ENCODE data around the gene POMT1.

The POMT1 gene

GRCh38 chr9:131483319-131484050, 19.2 kb upstream of the POMT1 start:
- TF ChIP-seq ZNF707 (tag by site-specific recombination; IDR thresholded peaks at IDR 0.05) (no peak), ZBTB7A (tag by site-specific recombination; IDR thresholded peaks at IDR 0.05; ENCODE audit: low read depth) (no peak), ZNF366 (tag by site-specific recombination; conservative IDR thresholded peaks at IDR 0.05) (no peak), ZNF76 (tag by site-specific recombination; IDR thresholded peaks at IDR 0.05; ENCODE audit: borderline replicate concordance, low read depth) (no peak), ZNF223 (tag by site-specific recombination; IDR thresholded peaks at IDR 0.05) (no peak), ZNF19 (tag by site-specific recombination; IDR thresholded peaks at IDR 0.05; ENCODE audit: low read depth) (no peak), ZNF146 (tag by site-specific recombination; IDR thresholded peaks at IDR 0.05) (no peak), EGR2 (tag by site-specific recombination; IDR thresholded peaks at IDR 0.05; ENCODE audit: low read depth) (no peak)
- TF ChIP-seq, protein P1, sequence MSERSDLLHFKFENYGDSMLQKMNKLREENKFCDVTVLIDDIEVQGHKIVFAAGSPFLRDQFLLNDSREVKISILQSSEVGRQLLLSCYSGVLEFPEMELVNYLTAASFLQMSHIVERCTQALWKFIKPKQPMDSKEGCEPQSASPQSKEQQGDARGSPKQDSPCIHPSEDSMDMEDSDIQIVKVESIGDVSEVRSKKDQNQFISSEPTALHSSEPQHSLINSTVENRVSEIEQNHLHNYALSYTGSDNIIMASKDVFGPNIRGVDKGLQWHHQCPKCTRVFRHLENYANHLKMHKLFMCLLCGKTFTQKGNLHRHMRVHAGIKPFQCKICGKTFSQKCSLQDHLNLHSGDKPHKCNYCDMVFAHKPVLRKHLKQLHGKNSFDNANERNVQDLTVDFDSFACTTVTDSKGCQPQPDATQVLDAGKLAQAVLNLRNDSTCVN (tag by site-specific recombination; optimal IDR thresholded peaks at IDR 0.05) = no peak
- no peaks in the 10 kb centered on the region for H3K4me1 ChIP-seq (ENCODE audit: control insufficient read depth, insufficient read depth, low read length)
- peaks cover 33 to 98% of the 10 kb centered on the region in 2 experiments for H3K36me3 ChIP-seq (ENCODE audit: control insufficient read depth in 2 of 2, insufficient read depth in 1 of 2, low read length in 2 of 2)
- ChIA-PET POLR2A (no interaction called here), CTCF (interaction anchor here (0.8 kb wide), 1 partner anchor 134 kb away, joined by 3 read pairs; no protein-coding TSS in a partner anchor)
- no peaks in the 10 kb centered on the region for H3K9me3 ChIP-seq (ENCODE audit: control insufficient read depth, insufficient read depth, low read depth, low read length)
- no peak overlapping the region for H3K27ac ChIP-seq (ENCODE audit: extremely low read depth, low read depth, low read length)
- H3K4me3 ChIP-seq (ENCODE audit: low read depth, low read length) = no peak overlapping the region

- Histone ChIP-seq H3K4me3 (ENCODE audit: low read depth, low read length) (no peak overlapping the region), H3K4me1 (ENCODE audit: control insufficient read depth, insufficient read depth, low read length) (no peaks in the 10 kb centered on the region), H3K9me3 (ENCODE audit: control insufficient read depth, insufficient read depth, low read depth, low read length) (no peaks in the 10 kb centered on the region), H3K36me3 (ENCODE audit: control insufficient read depth in 2 of 2, insufficient read depth in 1 of 2, low read length in 2 of 2) (peaks cover 38 to 98% of the 10 kb centered on the region in 2 experiments), H3K27ac (ENCODE audit: extremely low read depth, low read depth, low read length) (no peak overlapping the region)
- CTCF ChIA-PET = interaction anchor here (0.5 to 0.9 kb wide), 3 partner anchors 16 to 256 kb away, joined by 3 to 4 read pairs (median 3); no protein-coding TSS in a partner anchor
- POLR2A ChIA-PET = no interaction called here
- TF ChIP-seq ZNF776 (tag by site-specific recombination; IDR thresholded peaks at IDR 0.05; ENCODE audit: borderline replicate concordance) (no peak), ZNF626 (tag by site-specific recombination; IDR thresholded peaks at IDR 0.05) (no peak), SCRT1 (tag by site-specific recombination; IDR thresholded peaks at IDR 0.05; ENCODE audit: borderline replicate concordance) (no peak), ZNF571 (tag by site-specific recombination; IDR thresholded peaks at IDR 0.05) (no peak), PRDM1 (tag by site-specific recombination; IDR thresholded peaks at IDR 0.05) (no peak), ZNF510 (tag by site-specific recombination; IDR thresholded peaks at IDR 0.05; ENCODE audit: insufficient replicate concordance) (no peak), ZNF391 (tag by site-specific recombination; IDR thresholded peaks at IDR 0.05; ENCODE audit: borderline replicate concordance, low read depth) (no peak), ZNF518A (tag by site-specific recombination; conservative IDR thresholded peaks at IDR 0.05; ENCODE audit: low read depth) (no peak), ZNF658 (tag by site-specific recombination; IDR thresholded peaks at IDR 0.05) (no peak), SP7 (tag by site-specific recombination; IDR thresholded peaks at IDR 0.05) (no peak), ZNF239 (tag by site-specific recombination; IDR thresholded peaks at IDR 0.05) (no peak), ZFHX2 (tag by site-specific recombination; conservative IDR thresholded peaks at IDR 0.05) (no peak), GLIS2 (tag by site-specific recombination; IDR thresholded peaks at IDR 0.05) (no peak), ZNF596 (tag by site-specific recombination; IDR thresholded peaks at IDR 0.05) (no peak), ZNF747 (tag by site-specific recombination; IDR thresholded peaks at IDR 0.05) (no peak), ZNF555 (tag by site-specific recombination; conservative IDR thresholded peaks at IDR 0.05) (no peak), ZNF169 (tag by site-specific recombination; IDR thresholded peaks at IDR 0.05) (no peak)
- TF ChIP-seq, protein P2, sequence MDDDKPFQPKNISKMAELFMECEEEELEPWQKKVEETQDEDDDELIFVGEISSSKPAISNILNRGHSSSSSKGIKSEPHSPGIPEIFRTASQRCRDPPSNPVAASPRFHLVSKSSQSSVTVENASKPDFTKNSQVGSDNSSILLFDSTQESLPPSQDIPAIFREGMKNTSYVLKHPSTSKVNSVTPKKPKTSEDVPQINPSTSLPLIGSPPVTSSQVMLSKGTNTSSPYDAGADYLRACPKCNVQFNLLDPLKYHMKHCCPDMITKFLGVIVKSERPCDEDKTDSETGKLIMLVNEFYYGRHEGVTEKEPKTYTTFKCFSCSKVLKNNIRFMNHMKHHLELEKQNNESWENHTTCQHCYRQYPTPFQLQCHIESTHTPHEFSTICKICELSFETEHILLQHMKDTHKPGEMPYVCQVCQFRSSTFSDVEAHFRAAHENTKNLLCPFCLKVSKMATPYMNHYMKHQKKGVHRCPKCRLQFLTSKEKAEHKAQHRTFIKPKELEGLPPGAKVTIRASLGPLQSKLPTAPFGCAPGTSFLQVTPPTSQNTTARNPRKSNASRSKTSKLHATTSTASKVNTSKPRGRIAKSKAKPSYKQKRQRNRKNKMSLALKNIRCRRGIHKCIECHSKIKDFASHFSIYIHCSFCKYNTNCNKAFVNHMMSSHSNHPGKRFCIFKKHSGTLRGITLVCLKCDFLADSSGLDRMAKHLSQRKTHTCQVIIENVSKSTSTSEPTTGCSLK (tag by site-specific recombination; IDR thresholded peaks at IDR 0.05) = no peak
Observed at GRCh38 chr9:131484051-131484445, 18.7 kb upstream of the POMT1 start.
